Nephron progenitor cell (in vitro differentiated cells): Measurements from ENCODE around the gene PFDN4.

ENCODE experiments used
- DNase-seq: peaks from one replicate; pipeline ENCODE4 v3.0.0; 2021
- H3K27ac Mint-ChIP-seq: 2 replicates; pipeline ENCODE4 v1.8.0; 2021; ENCODE audit warnings: mild to moderate bottlenecking, moderate library complexity, mixed read lengths
- H3K27me3 Mint-ChIP-seq: 2 replicates; pipeline ENCODE4 v1.8.0; 2021; ENCODE audit warnings: mild to moderate bottlenecking, low read depth, mixed read lengths; ENCODE audit not compliant: poor library complexity
- H3K36me3 Mint-ChIP-seq: 2 replicates; pipeline ENCODE4 v1.8.0; 2021; ENCODE audit warnings: low read depth, mixed read lengths
- H3K4me1 Mint-ChIP-seq: 2 replicates; pipeline ENCODE4 v1.8.0; 2021; ENCODE audit warnings: mixed read lengths
- H3K4me3 Mint-ChIP-seq: 2 replicates; pipeline ENCODE4 v1.8.0; 2021; ENCODE audit warnings: mild to moderate bottlenecking, moderate library complexity, mixed read lengths
- H3K9me3 Mint-ChIP-seq: 2 replicates; pipeline ENCODE4 v1.8.0; 2021; ENCODE audit warnings: mild to moderate bottlenecking, moderate library complexity, mixed read lengths
- TF ChIP-seq, protein P1 (sequence below): fragments of 200-600 bp; sonication (generic); IDR thresholded peaks from 2 replicates; pipeline ENCODE4 v1.5.0; 2021; ENCODE audit warnings: antibody characterized with exemption

Gene PFDN4

DNA sequence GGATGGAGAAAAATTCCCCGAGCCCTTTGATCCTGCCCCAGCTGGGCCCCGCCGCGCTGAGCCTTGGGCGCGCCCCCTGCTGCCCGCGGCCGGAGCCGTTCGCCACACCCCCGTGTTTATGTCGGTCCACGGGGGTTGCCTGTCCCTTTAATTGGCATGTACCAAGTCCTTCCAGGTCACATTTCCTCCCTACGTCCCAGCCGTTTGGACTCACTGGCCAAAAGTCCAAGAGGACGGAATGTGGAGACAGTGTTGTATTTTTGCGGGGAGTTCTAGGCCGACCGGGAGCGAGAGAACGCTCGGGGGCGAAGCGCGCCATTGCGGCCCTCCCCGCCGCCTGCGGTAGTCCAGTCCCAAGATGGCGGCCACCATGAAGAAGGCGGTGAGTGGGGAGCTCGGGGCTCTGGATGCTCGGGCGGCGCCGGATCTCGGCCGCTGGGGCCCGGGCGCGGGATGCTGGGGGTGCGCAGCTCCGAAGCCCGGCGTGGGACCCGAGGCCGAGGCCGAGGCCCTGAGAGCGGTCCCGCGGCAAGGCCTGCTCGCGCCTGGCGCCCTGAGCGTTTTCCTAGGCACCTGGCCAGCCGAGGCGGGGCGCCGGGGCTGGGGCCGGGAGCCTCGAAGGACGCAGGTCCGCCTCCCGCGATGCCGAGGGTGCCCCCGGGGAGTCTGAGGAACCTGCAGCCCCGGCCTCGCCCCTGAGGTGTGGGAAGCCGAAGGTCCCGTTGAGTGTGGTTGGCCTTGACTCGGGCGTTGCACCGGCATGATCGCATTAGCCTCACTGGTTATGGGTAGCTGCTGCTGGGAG, at the start of gene PFDN4:
TSS of gene PFDN4 (plus strand) at position 345 of the 805 bp plus-strand sequence. CDS start at position 359, 14 bp downstream.
- Mint-ChIP-seq H3K4me3 (peak within 1 kb of the TSS; percentile 98), H3K36me3 (peaks cover 27% of the 10 kb centered on the region), H3K9me3 (no peaks in the 10 kb centered on the region), H3K27ac (peak within 1 kb of the TSS; percentile 100), H3K27me3 (no peaks in the 10 kb centered on the region), H3K4me1 (peaks cover 25% of the 10 kb centered on the region)
- peak; percentile 88 for DNase-seq
- TF ChIP-seq, protein P1, sequence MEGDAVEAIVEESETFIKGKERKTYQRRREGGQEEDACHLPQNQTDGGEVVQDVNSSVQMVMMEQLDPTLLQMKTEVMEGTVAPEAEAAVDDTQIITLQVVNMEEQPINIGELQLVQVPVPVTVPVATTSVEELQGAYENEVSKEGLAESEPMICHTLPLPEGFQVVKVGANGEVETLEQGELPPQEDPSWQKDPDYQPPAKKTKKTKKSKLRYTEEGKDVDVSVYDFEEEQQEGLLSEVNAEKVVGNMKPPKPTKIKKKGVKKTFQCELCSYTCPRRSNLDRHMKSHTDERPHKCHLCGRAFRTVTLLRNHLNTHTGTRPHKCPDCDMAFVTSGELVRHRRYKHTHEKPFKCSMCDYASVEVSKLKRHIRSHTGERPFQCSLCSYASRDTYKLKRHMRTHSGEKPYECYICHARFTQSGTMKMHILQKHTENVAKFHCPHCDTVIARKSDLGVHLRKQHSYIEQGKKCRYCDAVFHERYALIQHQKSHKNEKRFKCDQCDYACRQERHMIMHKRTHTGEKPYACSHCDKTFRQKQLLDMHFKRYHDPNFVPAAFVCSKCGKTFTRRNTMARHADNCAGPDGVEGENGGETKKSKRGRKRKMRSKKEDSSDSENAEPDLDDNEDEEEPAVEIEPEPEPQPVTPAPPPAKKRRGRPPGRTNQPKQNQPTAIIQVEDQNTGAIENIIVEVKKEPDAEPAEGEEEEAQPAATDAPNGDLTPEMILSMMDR: peak; percentile 68

DNA sequence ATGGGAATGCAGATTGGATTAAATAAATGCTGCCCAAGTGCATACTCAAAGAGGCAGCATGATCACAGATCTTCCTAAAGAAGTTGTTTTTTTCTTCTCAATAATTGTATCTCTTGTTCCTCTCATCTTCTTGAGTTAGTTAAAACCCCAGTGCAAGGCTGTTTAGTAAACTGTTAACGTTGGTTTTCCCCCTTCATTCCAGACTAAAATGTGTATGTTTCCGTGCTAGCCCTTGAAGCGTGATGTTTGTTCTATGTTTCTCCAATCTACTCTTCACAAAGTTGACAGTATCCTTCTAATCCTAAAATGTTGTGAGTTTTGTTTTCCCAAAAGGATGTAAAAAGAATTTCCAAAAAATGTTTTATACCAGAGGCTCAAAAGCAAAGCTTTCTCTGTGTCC, 49.7 kb upstream of the PFDN4 start:
- Mint-ChIP-seq H3K9me3 (no peaks in the 10 kb centered on the region), H3K27ac (no peak overlapping the region)

GRCh38 chr20:54158856-54159418, 49.0 kb upstream of the PFDN4 start:
- H3K9me3 Mint-ChIP-seq: no peaks in the 10 kb centered on the region
- peaks cover 7% of the 10 kb centered on the region for H3K4me1 Mint-ChIP-seq
- H3K4me3 Mint-ChIP-seq: no peak overlapping the region
- TF ChIP-seq, protein P1: no peak
- H3K27me3 Mint-ChIP-seq: no peaks in the 10 kb centered on the region
- no peaks in the 10 kb centered on the region for H3K36me3 Mint-ChIP-seq
- no peak for DNase-seq
- no peak overlapping the region for H3K27ac Mint-ChIP-seq

More for the DNA sequence above, 49.7 kb upstream of the PFDN4 start:
- H3K4me1 Mint-ChIP-seq: peaks cover 7% of the 10 kb centered on the region
- DNase-seq: no peak
- no peaks in the 10 kb centered on the region for H3K36me3 Mint-ChIP-seq
- H3K4me3 Mint-ChIP-seq: no peak overlapping the region
- no peaks in the 10 kb centered on the region for H3K27me3 Mint-ChIP-seq
- TF ChIP-seq, protein P1: no peak

DNA sequence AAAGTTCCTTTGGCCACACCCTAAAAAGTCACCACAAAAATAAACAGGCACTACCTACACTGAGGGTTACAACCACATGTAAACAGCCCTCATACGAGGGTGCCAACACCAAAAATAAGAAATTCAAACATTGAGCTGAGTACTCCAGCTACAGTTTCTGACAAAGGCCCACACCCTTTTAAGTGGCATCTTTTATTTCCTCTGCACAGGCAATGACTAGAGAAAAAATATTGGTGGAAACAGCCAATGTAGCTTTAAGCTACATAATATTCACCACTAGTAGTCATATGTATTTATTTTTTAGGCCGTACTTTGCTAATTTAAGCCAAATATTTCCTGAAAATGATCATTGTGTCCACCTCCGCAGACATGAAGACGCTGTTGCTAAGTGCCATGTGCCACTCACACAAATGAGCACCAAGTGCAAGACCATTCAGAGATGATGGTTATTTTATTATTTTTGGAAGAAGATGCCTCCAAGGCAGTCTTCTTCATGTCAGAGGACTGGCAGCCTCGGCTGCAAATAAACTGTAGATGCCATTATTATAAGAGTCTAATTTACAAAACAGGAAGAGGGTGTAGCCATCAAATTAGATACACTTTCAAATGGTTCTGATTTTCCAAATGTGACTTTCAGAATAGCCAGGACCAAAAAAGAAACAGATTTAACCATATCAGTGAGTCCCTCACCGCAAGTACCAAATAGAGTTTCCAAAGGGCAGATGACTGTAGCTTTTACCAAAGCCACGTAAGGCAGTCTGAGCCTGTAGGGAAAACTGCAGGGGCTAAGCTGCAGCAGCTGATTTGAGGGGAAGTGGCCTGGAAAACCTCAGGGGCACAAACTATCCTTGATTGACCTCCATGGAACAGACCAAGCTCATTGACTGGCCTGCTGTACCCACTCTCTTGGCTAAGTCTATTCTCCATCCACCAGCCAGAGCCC, 47.6 kb upstream of the PFDN4 start:
- H3K27me3 Mint-ChIP-seq: no peaks in the 10 kb centered on the region
- peaks cover 7% of the 10 kb centered on the region for H3K4me1 Mint-ChIP-seq
- H3K27ac Mint-ChIP-seq: no peak overlapping the region
- no peaks in the 10 kb centered on the region for H3K9me3 Mint-ChIP-seq
- no peak for DNase-seq
- TF ChIP-seq, protein P1: no peak
- no peaks in the 10 kb centered on the region for H3K36me3 Mint-ChIP-seq
- no peak overlapping the region for H3K4me3 Mint-ChIP-seq

DNA sequence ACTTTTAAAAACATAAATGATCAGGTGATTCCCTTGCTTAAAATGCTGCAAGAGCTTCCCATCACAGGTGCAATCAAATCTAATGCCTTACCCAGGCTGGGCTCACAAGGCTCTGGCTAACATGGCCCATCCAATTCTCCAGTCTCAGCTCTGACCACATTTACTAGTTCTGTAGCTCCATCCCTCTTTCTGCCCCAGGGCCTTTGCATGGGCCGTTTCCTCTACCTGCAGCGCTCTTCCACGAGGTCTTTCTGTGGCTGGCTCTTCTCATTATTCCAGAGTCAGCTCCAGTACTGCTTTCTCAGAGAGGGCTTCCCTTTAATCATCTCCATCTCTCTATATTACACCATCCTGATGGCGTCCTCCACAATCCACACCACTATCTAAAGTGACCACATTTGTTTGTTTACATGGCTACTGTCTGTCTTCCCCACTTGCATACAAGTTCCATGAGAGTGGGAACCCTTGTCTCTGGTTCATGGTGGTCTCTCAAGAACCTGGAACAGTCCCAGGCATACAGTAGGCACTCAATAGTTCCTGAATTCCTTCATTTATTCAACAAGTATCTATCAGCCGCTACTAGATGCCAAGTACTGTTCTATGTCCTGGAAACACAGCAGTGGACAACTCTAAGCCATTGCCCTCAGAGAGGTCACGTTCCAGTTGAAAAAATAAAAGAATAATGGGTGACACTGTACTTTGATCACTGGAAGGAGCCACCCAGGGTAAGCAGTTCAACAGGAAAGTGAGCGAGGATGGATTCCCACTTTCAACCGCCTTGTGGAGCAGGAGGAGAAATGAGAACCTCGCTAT, 46.7 kb upstream of the PFDN4 start:
- H3K4me3 Mint-ChIP-seq: no peak overlapping the region
- H3K27me3 Mint-ChIP-seq: no peaks in the 10 kb centered on the region
- peaks cover 7% of the 10 kb centered on the region for H3K4me1 Mint-ChIP-seq
- TF ChIP-seq, protein P1: no peak
- no peak overlapping the region for H3K27ac Mint-ChIP-seq
- no peaks in the 10 kb centered on the region for H3K36me3 Mint-ChIP-seq
- H3K9me3 Mint-ChIP-seq: no peaks in the 10 kb centered on the region
- DNase-seq: no peak
